DOHH2 (cell line): ENCODE results near the gene PDE8B.

Experiments used
- H3F3A ChIP-seq: fragments of 200-600 bp; sonication (generic), shearing (Covaris generic); 2 replicates; pipeline ENCODE4 v1.6.0; 2016; ENCODE audit warnings: antibody characterized with exemption, mild to moderate bottlenecking; ENCODE audit not compliant: control insufficient read depth, insufficient read depth
- H3K27ac ChIP-seq: fragments of 200-600 bp; sonication (generic); 2 replicates; pipeline ENCODE4 v1.5.1; 2014; ENCODE audit warnings: low read depth, mild to moderate bottlenecking, low read length, moderate library complexity
- H3K27me3 ChIP-seq: fragments of 200-600 bp; sonication (generic); 2 replicates; pipeline ENCODE4 v1.6.1; 2014; ENCODE audit warnings: mild to moderate bottlenecking, low read length, mixed read lengths; ENCODE audit not compliant: control insufficient read depth
- H3K36me3 ChIP-seq: fragments of 200-600 bp; sonication (generic); 2 replicates; pipeline ENCODE4 v1.6.1; 2014; ENCODE audit warnings: mild to moderate bottlenecking, low read length, moderate library complexity, mixed read lengths; ENCODE audit not compliant: control insufficient read depth
- H3K4me1 ChIP-seq: fragments of 200-600 bp; sonication (generic); 2 replicates; pipeline ENCODE4 v1.6.1; 2014; ENCODE audit warnings: mild to moderate bottlenecking, low read length, mixed read lengths; ENCODE audit not compliant: control insufficient read depth
- H3K4me2 ChIP-seq: fragments of 200-600 bp; sonication (generic); 2 replicates; pipeline ENCODE4 v1.6.0; 2014; ENCODE audit warnings: mild to moderate bottlenecking, low read length, moderate library complexity
- H3K4me3 ChIP-seq: fragments of 200-600 bp; sonication (generic); 2 replicates; pipeline ENCODE4 v1.5.1; 2014; ENCODE audit warnings: mild to moderate bottlenecking, low read length, mixed read lengths
- H3K79me2 ChIP-seq: fragments of 200-600 bp; sonication (generic); 2 replicates; pipeline ENCODE4 v1.6.1; 2014; ENCODE audit warnings: mild to moderate bottlenecking, low read length, mixed read lengths; ENCODE audit not compliant: control insufficient read depth
- H3K9me2 ChIP-seq: fragments of 200-600 bp; sonication (generic); replicated peaks from 2 replicates; pipeline ENCODE4 v1.6.1; 2014; ENCODE audit warnings: mild to moderate bottlenecking, low read length, mixed read lengths; ENCODE audit not compliant: control insufficient read depth
- H3K9me3 ChIP-seq: fragments of 200-600 bp; sonication (generic); 2 replicates; pipeline ENCODE4 v1.6.1; 2014; ENCODE audit warnings: antibody characterized with exemption, low read length, mixed read lengths; ENCODE audit not compliant: control insufficient read depth, insufficient read depth
- H4K20me1 ChIP-seq: fragments of 200-600 bp; sonication (generic); 2 replicates; pipeline ENCODE4 v1.6.0; 2014; ENCODE audit warnings: low read depth, mild to moderate bottlenecking, antibody characterized with exemption, low read length, moderate library complexity; ENCODE audit not compliant: control insufficient read depth, insufficient read depth
- CTCF ChIP-seq: fragments of 200-600 bp; sonication (generic); IDR thresholded peaks from one replicate; pipeline ENCODE4 v1.5.1; 2014; ENCODE audit warnings: antibody characterized with exemption, mild to moderate bottlenecking, low read depth, low read length; ENCODE audit not compliant: poor library complexity, severe bottlenecking
- EZH2phosphoT487 ChIP-seq: fragments of 200-600 bp; sonication (generic); IDR thresholded peaks from 2 replicates; pipeline ENCODE4 v1.6.1; 2017; ENCODE audit warnings: borderline replicate concordance, mild to moderate bottlenecking, antibody characterized with exemption, low read length, moderate library complexity, mixed read lengths

The PDE8B gene

GRCh38 chr5:77250021-77250420 lies 39.5 kb downstream of the PDE8B start:
- Histone ChIP-seq H3K79me2 (no peaks in the 10 kb centered on the region), H3K36me3 (no peaks in the 10 kb centered on the region), H4K20me1 (no peaks in the 10 kb centered on the region), H3K9me3 (no peaks in the 10 kb centered on the region), H3F3A (no peaks in the 10 kb centered on the region), H3K4me3 (no peak overlapping the region), H3K27me3 (0 out of 2 replicates have a peak, but pooled peaks cover 2% of the 10 kb centered on the region), H3K9me2 (no peaks in the 10 kb centered on the region), H3K27ac (no peak overlapping the region), H3K4me2 (no peak overlapping the region), H3K4me1 (no peaks in the 10 kb centered on the region)
- no peak for TF ChIP-seq EZH2phosphoT487
- no peak for TF ChIP-seq CTCF

- H3K4me1 ChIP-seq: no peaks in the 10 kb centered on the region
- H3K9me2 ChIP-seq: no peaks in the 10 kb centered on the region
- TF ChIP-seq CTCF: no peak
- TF ChIP-seq EZH2phosphoT487: no peak
- 0 out of 2 replicates have a peak, but pooled peaks cover 2% of the 10 kb centered on the region for H3K27me3 ChIP-seq
- no peaks in the 10 kb centered on the region for H3K36me3 ChIP-seq
- no peaks in the 10 kb centered on the region for H3F3A ChIP-seq
- no peaks in the 10 kb centered on the region for H3K79me2 ChIP-seq
- no peak overlapping the region for H3K4me3 ChIP-seq
- no peak overlapping the region for H3K4me2 ChIP-seq
- H3K9me3 ChIP-seq: no peaks in the 10 kb centered on the region
- no peak overlapping the region for H3K27ac ChIP-seq
- H4K20me1 ChIP-seq: no peaks in the 10 kb centered on the region
Measured at GRCh38 chr5:77251921-77252320, 41.4 kb downstream of the PDE8B start.

DNA sequence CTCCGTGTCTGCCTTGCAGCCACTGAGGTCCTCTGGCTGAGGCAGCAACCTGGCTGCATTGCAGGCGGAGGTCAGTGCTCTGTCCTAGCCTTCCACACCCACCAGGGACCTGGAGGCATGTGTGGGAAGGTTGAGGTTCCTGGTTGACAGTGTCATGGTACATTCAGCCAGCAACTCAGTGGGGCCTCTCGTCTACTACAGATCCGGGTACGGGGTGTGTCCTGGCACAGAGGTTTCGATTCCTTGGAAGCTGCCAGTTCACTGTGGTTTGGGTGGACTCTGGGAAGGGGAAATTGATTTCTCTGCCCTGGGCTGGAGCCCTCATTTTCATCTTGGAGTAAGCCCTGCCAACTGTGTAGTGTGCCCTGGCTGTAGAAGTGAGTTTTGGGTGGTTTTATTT lies 45.1 kb downstream of the PDE8B start:
- Histone ChIP-seq H3K4me1 (no peaks in the 10 kb centered on the region), H3K9me3 (no peaks in the 10 kb centered on the region), H3K36me3 (no peaks in the 10 kb centered on the region), H3K79me2 (no peaks in the 10 kb centered on the region), H3F3A (no peaks in the 10 kb centered on the region), H3K27me3 (0 out of 2 replicates have a peak, but pooled peaks cover 5% of the 10 kb centered on the region), H3K27ac (no peak overlapping the region), H4K20me1 (no peaks in the 10 kb centered on the region), H3K4me3 (no peak overlapping the region), H3K9me2 (no peaks in the 10 kb centered on the region), H3K4me2 (no peak overlapping the region)
- TF ChIP-seq EZH2phosphoT487 (no peak), CTCF (no peak)
